B cell (primary cell): Measurements from ENCODE around the gene PAQR7. TPM values are rescaled to one million over a fixed set of nuclear protein-coding genes. Genes with fewer than 3 reads are reported as not detected.

Source experiments
- ATAC-seq: fragments of 200-7000 bp; cut with Tn5 transposase; one replicate; pipeline ENCODE4 v1.10.0; 2021; ENCODE audit warnings: low read depth, mild to moderate bottlenecking, moderate number of reproducible peaks, moderate library complexity
- CTCF ChIA-PET: fragments of 350-600 bp; sonication (Branson Sonifier 250); formaldehyde crosslinking; loops from one replicate; lab custom pipeline; 2021; ENCODE audit warnings: antibody characterized with exemption, inconsistent platforms; lab: Charles Lee
- POLR2A ChIA-PET: fragments of 350-600 bp; sonication (Branson Sonifier 250); formaldehyde crosslinking; loops from one replicate; lab custom pipeline; 2021; ENCODE audit warnings: antibody characterized with exemption; lab: Charles Lee
- DNase-seq: peaks from one replicate; pipeline ENCODE4 v3.0.0; 2013
- H2AFZ ChIP-seq: 2 replicates; pipeline ENCODE4 v1.6.1; 2012; ENCODE audit warnings: mild to moderate bottlenecking, low read depth, low read length; ENCODE audit not compliant: insufficient read depth, poor library complexity, severe bottlenecking
- H3K27ac ChIP-seq, 2 donors: 1 replicate in 1 of 2; 2 replicates in 1 of 2; pipeline ENCODE4 v1.5.1; 2012 to 2013; ENCODE audit warnings: low read length in 2 of 2, mild to moderate bottlenecking in 2 of 2, moderate library complexity in 1 of 2
- H3K27me3 ChIP-seq, 4 experiments: fragments of 200-600 bp in 1 of 4; sonication (generic) in 1 of 4; replicated peaks in 1 of 4; 1 replicate in 2 of 4; 2 replicates in 2 of 4; pipeline versions ENCODE4 v1.6.1 to v1.7.0; 2013 to 2016; ENCODE audit warnings: low read length in 3 of 4, mild to moderate bottlenecking in 2 of 4, mixed read lengths in 1 of 4, moderate library complexity in 1 of 4; ENCODE audit not compliant: insufficient read depth in 4 of 4, control insufficient read depth in 3 of 4; ENCODE audit errors: control extremely low read depth in 1 of 4
- H3K36me3 ChIP-seq, 2 experiments: replicated peaks in 1 of 2; 1 replicate in 1 of 2; 2 replicates in 1 of 2; pipeline versions ENCODE4 v1.6.1 to v1.7.1; 2013; ENCODE audit warnings: low read length in 1 of 2; ENCODE audit not compliant: insufficient read depth in 2 of 2, control insufficient read depth in 1 of 2; ENCODE audit errors: control extremely low read depth in 1 of 2, extremely low read depth in 1 of 2
- H3K4me1 ChIP-seq, 2 donors: fragments of 200-600 bp in 1 of 2; sonication (generic) in 1 of 2; 1 replicate in 1 of 2; 2 replicates in 1 of 2; pipeline versions ENCODE4 v1.5.1 to v1.6.1; 2013 to 2017; ENCODE audit warnings: low read length in 2 of 2; ENCODE audit not compliant: control insufficient read depth in 2 of 2, insufficient read depth in 2 of 2
- H3K4me2 ChIP-seq: replicated peaks from 2 replicates; pipeline ENCODE3; 2012; ENCODE audit warnings: mild to moderate bottlenecking, low read depth, low read length; ENCODE audit not compliant: poor library complexity, severe bottlenecking
- H3K4me3 ChIP-seq, 5 experiments: fragments of 200-600 bp in 1 of 5; sonication (generic) in 1 of 5; 1 replicate in 3 of 5; 2 replicates in 2 of 5; pipeline versions ENCODE4 v1.5.1 to v1.7.0; 2011 to 2016; ENCODE audit warnings: low read length in 4 of 5, mild to moderate bottlenecking in 4 of 5, low read depth in 2 of 5, control low read depth in 1 of 5, moderate library complexity in 1 of 5; ENCODE audit not compliant: insufficient read depth in 1 of 5; ENCODE audit errors: control extremely low read depth in 1 of 5, extremely low read depth in 1 of 5
- H3K79me2 ChIP-seq: fragments of 200-600 bp; sonication (generic); one replicate; pipeline ENCODE4 v1.6.0; 2016; ENCODE audit warnings: low read length; ENCODE audit not compliant: control insufficient read depth, insufficient read depth
- H3K9ac ChIP-seq: fragments of 200-600 bp; sonication (generic); 2 replicates; pipeline ENCODE4 v1.6.1; 2017; ENCODE audit warnings: mild to moderate bottlenecking, low read length, moderate library complexity
- H3K9me3 ChIP-seq, 3 donors: one replicate each; pipeline versions ENCODE4 v1.6.1 to v1.7.1; 2013; ENCODE audit warnings: low read length in 2 of 3; ENCODE audit not compliant: control insufficient read depth in 2 of 3, insufficient read depth in 1 of 3; ENCODE audit errors: control extremely low read depth in 1 of 3
- H4K20me1 ChIP-seq: 2 replicates; pipeline ENCODE4 v1.6.0; 2012; ENCODE audit warnings: mild to moderate bottlenecking, low read length; ENCODE audit not compliant: insufficient read depth, control insufficient read depth, poor library complexity, severe bottlenecking
- H3K27ac Mint-ChIP-seq: one replicate; pipeline ENCODE4 v1.8.0; 2021; ENCODE audit warnings: mixed read lengths
- H3K27me3 Mint-ChIP-seq: one replicate; pipeline ENCODE4 v1.8.0; 2021; ENCODE audit warnings: mixed read lengths
- H3K4me1 Mint-ChIP-seq: one replicate; pipeline ENCODE4 v1.8.0; 2021; ENCODE audit warnings: mixed read lengths
- H3K4me3 Mint-ChIP-seq: one replicate; pipeline ENCODE4 v1.8.0; 2021; ENCODE audit warnings: mixed read lengths
- H3K9me3 Mint-ChIP-seq: one replicate; pipeline ENCODE4 v1.8.0; 2022; ENCODE audit warnings: mixed read lengths; ENCODE audit not compliant: insufficient read depth
- EZH2 ChIP-seq: IDR thresholded peaks from 2 replicates; pipeline ENCODE4 v1.6.1; 2012; ENCODE audit warnings: borderline replicate concordance, low read depth, mild to moderate bottlenecking, moderate library complexity, low read length; ENCODE audit not compliant: insufficient read depth, poor library complexity, severe bottlenecking
- whole genome bisulfite sequencing: methylation state at CpG from one replicate; pipeline ENCODE4 v1.1.5; 2013; ENCODE audit warnings: missing lambda C conversion rate; ENCODE audit not compliant: insufficient coverage; 5-methylcytosine and 5-hydroxymethylcytosine counted together
- intact Hi-C: fragments of 100-400 bp; cut with micrococcal nuclease; formaldehyde crosslinking; loops from one replicate; pipeline ENCODE4 v1.10.0; 2022
- polyA plus RNA-seq: library from polyadenylated mRNA; depleted of rRNA; stranded (reverse); fragments of >200 nt; gene quantifications from 2 replicates; pipeline ENCODE4 v1.2.3, GENCODE V29; 2012
- total RNA-seq, 2 donors: library from RNA; stranded (reverse); fragments of 120-200 nt in 1 of 2; gene quantifications; 1 replicate in 1 of 2; 2 replicates in 1 of 2; pipeline versions ENCODE4 v1.2.3 to v1.2.4, GENCODE V29; 2013 to 2022
- TF ChIP-seq, protein P1 (sequence below): fragments of 200-600 bp; IDR thresholded peaks from one replicate; pipeline ENCODE4 v1.8.0; 2022; ENCODE audit warnings: antibody characterized with exemption, mild to moderate bottlenecking

PAQR7 gene
- total and polyA plus RNA-seq, 2 donors (not counting 1 experiment from before 2014, with no cell fraction given) = 4.2 to 5.5 TPM

GRCh38 chr1:25909040-25909439 is 33.5 kb upstream of the PAQR7 start:
- Histone ChIP-seq H3K4me3 (no peak overlapping the region), H3K79me2 (no peaks in the 10 kb centered on the region), H2AFZ (no peak overlapping the region), H3K9me3 (no peaks in the 10 kb centered on the region), H3K9ac (no peak overlapping the region), H3K27me3 (no peaks in the 10 kb centered on the region), H3K36me3 (no peaks in the 10 kb centered on the region), H3K4me2 (no peak overlapping the region), H3K4me1 (peaks cover 6 to 20% of the 10 kb centered on the region in 2 donors), H3K27ac (no peak overlapping the region), H4K20me1 (no peaks in the 10 kb centered on the region)
- 85% methylated on average over 10 of the region's 10 CpGs for WGBS
- no peak overlapping the region for H3K27ac Mint-ChIP-seq
- H3K4me3 Mint-ChIP-seq = no peak overlapping the region
- peaks cover 14% of the 10 kb centered on the region for H3K4me1 Mint-ChIP-seq
- no peaks in the 10 kb centered on the region for H3K27me3 Mint-ChIP-seq
- DNase-seq (no peak), ATAC-seq (no peak)
- ChIA-PET POLR2A (no interaction called here), CTCF (interaction anchor here (1.0 kb wide), 1 partner anchor 89 kb away, joined by 4 read pairs; the partner anchor contains the start of gene PAFAH2)
- intact Hi-C loops = no loop called here
- TF ChIP-seq EZH2 = no peak
- TF ChIP-seq, protein P1, sequence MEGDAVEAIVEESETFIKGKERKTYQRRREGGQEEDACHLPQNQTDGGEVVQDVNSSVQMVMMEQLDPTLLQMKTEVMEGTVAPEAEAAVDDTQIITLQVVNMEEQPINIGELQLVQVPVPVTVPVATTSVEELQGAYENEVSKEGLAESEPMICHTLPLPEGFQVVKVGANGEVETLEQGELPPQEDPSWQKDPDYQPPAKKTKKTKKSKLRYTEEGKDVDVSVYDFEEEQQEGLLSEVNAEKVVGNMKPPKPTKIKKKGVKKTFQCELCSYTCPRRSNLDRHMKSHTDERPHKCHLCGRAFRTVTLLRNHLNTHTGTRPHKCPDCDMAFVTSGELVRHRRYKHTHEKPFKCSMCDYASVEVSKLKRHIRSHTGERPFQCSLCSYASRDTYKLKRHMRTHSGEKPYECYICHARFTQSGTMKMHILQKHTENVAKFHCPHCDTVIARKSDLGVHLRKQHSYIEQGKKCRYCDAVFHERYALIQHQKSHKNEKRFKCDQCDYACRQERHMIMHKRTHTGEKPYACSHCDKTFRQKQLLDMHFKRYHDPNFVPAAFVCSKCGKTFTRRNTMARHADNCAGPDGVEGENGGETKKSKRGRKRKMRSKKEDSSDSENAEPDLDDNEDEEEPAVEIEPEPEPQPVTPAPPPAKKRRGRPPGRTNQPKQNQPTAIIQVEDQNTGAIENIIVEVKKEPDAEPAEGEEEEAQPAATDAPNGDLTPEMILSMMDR = no peak
- H3K9me3 Mint-ChIP-seq = no peaks in the 10 kb centered on the region

GRCh38 chr1:25908161-25908560 is 32.7 kb upstream of the PAQR7 start:
- ChIA-PET POLR2A (no interaction called here), CTCF (interaction anchor here (1.0 kb wide), 1 partner anchor 90 kb away, joined by 4 read pairs; the partner anchor contains the start of gene PAFAH2)
- no peaks in the 10 kb centered on the region for H3K9me3 ChIP-seq
- peaks cover 6 to 22% of the 10 kb centered on the region in 2 donors for H3K4me1 ChIP-seq
- no peaks in the 10 kb centered on the region for H3K27me3 ChIP-seq
- H2AFZ ChIP-seq = no peak overlapping the region
- no peaks in the 10 kb centered on the region for H3K79me2 ChIP-seq
- intact Hi-C loops = no loop called here
- ATAC-seq (no peak), DNase-seq (no peak)
- no peaks in the 10 kb centered on the region for H3K9me3 Mint-ChIP-seq
- H3K4me3 ChIP-seq = no peak overlapping the region
- no peaks in the 10 kb centered on the region for H3K27me3 Mint-ChIP-seq
- H3K4me3 Mint-ChIP-seq = peak overlapping the region; percentile 44
- no peak for TF ChIP-seq EZH2
- TF ChIP-seq, protein P1 = no peak
- H3K4me2 ChIP-seq = no peak overlapping the region
- peaks cover 14% of the 10 kb centered on the region for H3K4me1 Mint-ChIP-seq
- no peaks in the 10 kb centered on the region for H4K20me1 ChIP-seq
- H3K36me3 ChIP-seq = peaks cover 0 to 3% of the 10 kb centered on the region in 2 experiments
- H3K27ac ChIP-seq = no peak overlapping the region
- H3K9ac ChIP-seq = no peak overlapping the region
- H3K27ac Mint-ChIP-seq = no peak overlapping the region
- whole genome bisulfite sequencing = no CpG with 5 or more reads among the region's 1 CpG
